Osteocyte (in vitro differentiated cells): Measurements from ENCODE around the gene PTPRN2. TPM values are rescaled to one million over a fixed set of nuclear protein-coding genes. Genes with fewer than 3 reads are reported as not detected.

Experiments
- DNase-seq: peaks from one replicate; pipeline ENCODE4 v3.0.0; 2021; ENCODE audit warnings: mixed read lengths; ENCODE audit not compliant: unreplicated experiment; ENCODE audit errors: extremely low spot score
- H3K27ac Mint-ChIP-seq: one replicate; pipeline ENCODE4 v1.8.0; 2021; ENCODE audit warnings: mild to moderate bottlenecking, mixed read lengths; ENCODE audit not compliant: unreplicated experiment
- H3K27me3 Mint-ChIP-seq: one replicate; pipeline ENCODE4 v1.8.0; 2021; ENCODE audit warnings: mixed read lengths; ENCODE audit not compliant: unreplicated experiment
- H3K36me3 Mint-ChIP-seq: one replicate; pipeline ENCODE4 v1.8.0; 2021; ENCODE audit warnings: mixed read lengths; ENCODE audit not compliant: unreplicated experiment
- H3K4me1 Mint-ChIP-seq: one replicate; pipeline ENCODE4 v1.8.0; 2021; ENCODE audit warnings: mixed read lengths; ENCODE audit not compliant: unreplicated experiment
- H3K4me3 Mint-ChIP-seq: one replicate; pipeline ENCODE4 v1.8.0; 2021; ENCODE audit warnings: mild to moderate bottlenecking, moderate library complexity, mixed read lengths; ENCODE audit not compliant: unreplicated experiment
- H3K9me3 Mint-ChIP-seq: one replicate; pipeline ENCODE4 v1.8.0; 2021; ENCODE audit warnings: mixed read lengths; ENCODE audit not compliant: unreplicated experiment
- total RNA-seq: library from RNA; stranded (reverse); gene quantifications from 2 replicates; pipeline ENCODE4 v1.2.1, GENCODE V29; 2021
- TF ChIP-seq, protein P1 (sequence below): fragments of 200-600 bp; sonication (generic); IDR thresholded peaks from 2 replicates; pipeline ENCODE4 v1.5.0; 2021; ENCODE audit warnings: antibody characterized with exemption, mild to moderate bottlenecking, moderate library complexity

The PTPRN2 gene
- total RNA-seq, 1 donor from 2014 or later = 0.59 TPM

DNA sequence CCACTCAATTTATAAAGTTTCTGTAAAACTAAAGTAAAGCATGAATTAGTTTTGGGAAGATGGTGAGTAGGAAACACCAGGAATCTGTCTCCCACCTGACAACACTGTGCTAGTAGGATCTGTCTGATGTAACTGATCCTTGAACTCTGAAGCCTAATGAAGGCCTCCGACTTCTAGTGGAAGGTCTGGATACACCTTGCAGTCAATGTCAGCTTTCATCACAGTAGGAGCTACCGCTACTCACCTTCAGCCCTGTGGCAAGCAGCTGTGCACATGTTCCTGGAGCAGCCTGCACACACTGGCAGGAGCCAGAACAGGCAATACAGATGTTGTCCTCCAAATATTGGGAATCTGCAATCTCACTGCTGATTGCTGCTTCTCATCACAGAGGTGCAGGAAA lies 471.4 kb downstream of the PTPRN2 start:
- TF ChIP-seq, protein P1, sequence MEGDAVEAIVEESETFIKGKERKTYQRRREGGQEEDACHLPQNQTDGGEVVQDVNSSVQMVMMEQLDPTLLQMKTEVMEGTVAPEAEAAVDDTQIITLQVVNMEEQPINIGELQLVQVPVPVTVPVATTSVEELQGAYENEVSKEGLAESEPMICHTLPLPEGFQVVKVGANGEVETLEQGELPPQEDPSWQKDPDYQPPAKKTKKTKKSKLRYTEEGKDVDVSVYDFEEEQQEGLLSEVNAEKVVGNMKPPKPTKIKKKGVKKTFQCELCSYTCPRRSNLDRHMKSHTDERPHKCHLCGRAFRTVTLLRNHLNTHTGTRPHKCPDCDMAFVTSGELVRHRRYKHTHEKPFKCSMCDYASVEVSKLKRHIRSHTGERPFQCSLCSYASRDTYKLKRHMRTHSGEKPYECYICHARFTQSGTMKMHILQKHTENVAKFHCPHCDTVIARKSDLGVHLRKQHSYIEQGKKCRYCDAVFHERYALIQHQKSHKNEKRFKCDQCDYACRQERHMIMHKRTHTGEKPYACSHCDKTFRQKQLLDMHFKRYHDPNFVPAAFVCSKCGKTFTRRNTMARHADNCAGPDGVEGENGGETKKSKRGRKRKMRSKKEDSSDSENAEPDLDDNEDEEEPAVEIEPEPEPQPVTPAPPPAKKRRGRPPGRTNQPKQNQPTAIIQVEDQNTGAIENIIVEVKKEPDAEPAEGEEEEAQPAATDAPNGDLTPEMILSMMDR = no peak
- Mint-ChIP-seq H3K4me1 (no peaks in the 10 kb centered on the region), H3K27ac (no peak overlapping the region), H3K36me3 (peaks cover 4% of the 10 kb centered on the region), H3K9me3 (peaks cover 52% of the 10 kb centered on the region), H3K4me3 (no peak overlapping the region), H3K27me3 (no peaks in the 10 kb centered on the region)
- no peak for DNase-seq

DNA sequence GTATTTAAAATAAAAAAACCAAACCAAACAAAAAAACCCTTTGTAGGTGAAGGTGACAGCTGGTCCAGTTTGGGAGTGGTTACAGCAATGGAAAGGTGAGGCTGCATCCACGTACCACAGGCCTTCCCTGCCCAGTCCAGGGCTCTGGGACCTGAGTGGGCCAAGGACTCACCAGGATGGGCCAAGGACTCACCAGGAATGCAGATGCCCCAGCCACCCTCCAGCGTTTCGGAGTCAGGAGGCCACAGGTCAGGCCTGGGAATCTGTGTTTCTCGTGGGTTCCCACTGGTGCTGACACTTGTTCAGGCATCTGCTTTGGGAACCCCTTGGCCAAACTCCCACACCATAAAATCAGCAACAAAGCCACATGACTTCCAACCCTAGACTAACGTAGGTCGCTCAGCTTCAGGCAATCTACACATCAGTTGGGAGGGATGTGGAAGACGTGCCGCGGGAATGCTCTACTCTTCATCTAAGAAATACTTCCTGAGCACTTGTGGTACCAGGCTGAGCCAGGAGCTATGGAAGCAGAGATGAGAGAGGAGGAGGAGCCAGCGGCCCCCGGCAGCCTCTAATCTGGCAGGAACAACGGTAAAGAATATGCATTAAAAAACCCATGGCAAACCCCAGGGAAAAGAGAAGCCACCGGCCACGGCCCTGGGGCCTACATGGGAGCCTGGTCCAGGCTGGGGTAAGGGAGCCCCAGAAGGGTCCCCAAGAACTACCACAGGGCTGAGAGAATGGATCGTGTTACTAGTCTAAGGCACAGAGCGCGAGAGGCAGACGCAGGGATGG lies 473.4 kb downstream of the PTPRN2 start:
- peaks cover 56% of the 10 kb centered on the region for H3K9me3 Mint-ChIP-seq
- TF ChIP-seq, protein P1 = no peak
- H3K4me3 Mint-ChIP-seq = no peak overlapping the region
- H3K27ac Mint-ChIP-seq = no peak overlapping the region
- peaks cover 4% of the 10 kb centered on the region for H3K36me3 Mint-ChIP-seq
- H3K27me3 Mint-ChIP-seq = no peaks in the 10 kb centered on the region
- H3K4me1 Mint-ChIP-seq = no peaks in the 10 kb centered on the region
- DNase-seq = peak; percentile 74

GRCh38 chr7:158113321-158114025 lies 474.1 kb downstream of the PTPRN2 start:
- no peaks in the 10 kb centered on the region for H3K27me3 Mint-ChIP-seq
- H3K27ac Mint-ChIP-seq = no peak overlapping the region
- H3K36me3 Mint-ChIP-seq = peaks cover 4% of the 10 kb centered on the region
- H3K4me1 Mint-ChIP-seq = no peaks in the 10 kb centered on the region
- H3K9me3 Mint-ChIP-seq = peaks cover 58% of the 10 kb centered on the region
- TF ChIP-seq, protein P1 = no peak
- H3K4me3 Mint-ChIP-seq = no peak overlapping the region
- peak; percentile 80 for DNase-seq

- H3K4me3 Mint-ChIP-seq = no peak overlapping the region
- H3K36me3 Mint-ChIP-seq = peaks cover 4% of the 10 kb centered on the region
- DNase-seq = peak; percentile 78
- TF ChIP-seq, protein P1 = no peak
- no peak overlapping the region for H3K27ac Mint-ChIP-seq
- H3K27me3 Mint-ChIP-seq = no peaks in the 10 kb centered on the region
- no peaks in the 10 kb centered on the region for H3K4me1 Mint-ChIP-seq
- H3K9me3 Mint-ChIP-seq = peaks cover 57% of the 10 kb centered on the region
These were observed 474.9 kb downstream of the PTPRN2 start for GRCh38 chr7:158112571-158113320.
